HG03469 (cell line): Measurements from ENCODE around the gene OR52K2.
"Not testable (repeated sequence)": the region's sequence is repeated elsewhere in the genome, so short reads cannot be mapped to it uniquely, and the experiment has no call there.

Source experiments
- ATAC-seq: cut with Tn5 transposase; IDR thresholded peaks from one replicate; pipeline ENCODE4 v1.9.1; 2021; ENCODE audit warnings: mild to moderate bottlenecking, moderate library complexity, moderate number of reproducible peaks; ENCODE audit not compliant: unreplicated experiment

The OR52K2 gene

DNA sequence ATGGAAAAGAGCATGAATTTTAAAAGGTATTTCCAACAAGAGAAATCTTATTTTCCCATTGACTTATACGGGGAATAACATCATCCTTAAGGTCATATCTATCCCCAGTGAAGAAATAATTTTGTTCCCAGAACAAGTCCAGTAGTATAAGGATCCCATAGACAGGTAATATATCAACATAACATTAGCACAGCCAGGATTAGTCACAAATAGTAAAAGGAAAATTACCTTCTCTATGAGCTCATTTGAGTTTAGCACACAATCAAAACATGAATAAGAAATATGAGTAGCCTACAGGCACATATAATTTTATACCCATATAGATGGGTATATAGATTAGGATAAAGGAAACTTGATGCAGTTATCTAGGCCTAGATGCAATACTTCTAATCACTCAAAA, 30.5 kb downstream of the OR52K2 start:
- ATAC-seq = no peak

DNA sequence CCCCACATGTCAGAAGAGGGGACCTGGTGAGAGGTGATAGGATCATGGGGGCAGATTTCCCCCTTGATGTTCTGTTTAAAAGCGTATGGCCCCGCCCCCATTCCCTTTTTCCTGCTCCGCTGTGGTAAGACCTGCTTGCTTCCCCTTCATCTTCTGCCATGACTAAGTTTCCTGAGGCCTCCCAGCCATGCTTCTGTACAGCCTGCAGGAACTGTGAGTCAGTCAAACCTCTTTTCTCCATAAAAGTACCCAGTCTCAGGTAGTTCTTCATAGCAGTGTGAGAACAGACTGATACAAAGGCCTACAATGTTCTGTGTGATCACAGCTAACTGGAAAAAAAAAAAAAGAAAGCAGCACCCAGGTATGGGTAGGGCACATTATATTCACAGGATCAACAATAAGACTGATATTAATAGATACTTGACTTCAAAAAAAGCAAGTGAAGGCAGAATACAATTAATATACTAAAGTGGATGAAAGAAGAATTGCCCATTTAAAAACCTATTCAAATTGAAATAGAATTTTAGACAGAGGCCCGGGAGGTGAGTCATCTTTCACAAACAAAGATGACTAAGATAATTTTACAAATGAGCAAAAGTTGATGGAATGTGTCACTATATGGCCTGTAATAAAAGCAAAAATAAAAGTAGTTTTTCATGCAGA, 31.6 kb downstream of the OR52K2 start:
- no peak for ATAC-seq

DNA sequence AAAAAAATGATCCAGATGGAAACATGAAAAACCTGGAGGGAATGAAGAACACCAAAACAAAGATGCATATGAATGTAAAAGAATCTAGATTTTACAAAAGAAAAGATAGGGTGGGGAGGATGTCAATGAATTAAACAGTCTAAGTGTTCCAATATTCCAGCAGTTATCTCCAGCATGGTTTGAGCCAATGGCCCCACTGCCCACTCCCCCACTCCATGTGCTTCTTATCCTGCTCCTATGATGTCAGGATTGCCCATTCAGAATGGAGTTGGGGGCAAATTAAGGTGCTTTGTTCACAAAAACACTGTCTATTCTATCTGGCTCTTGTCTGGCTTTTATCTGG, 32.1 kb downstream of the OR52K2 start:
- ATAC-seq = no peak

DNA sequence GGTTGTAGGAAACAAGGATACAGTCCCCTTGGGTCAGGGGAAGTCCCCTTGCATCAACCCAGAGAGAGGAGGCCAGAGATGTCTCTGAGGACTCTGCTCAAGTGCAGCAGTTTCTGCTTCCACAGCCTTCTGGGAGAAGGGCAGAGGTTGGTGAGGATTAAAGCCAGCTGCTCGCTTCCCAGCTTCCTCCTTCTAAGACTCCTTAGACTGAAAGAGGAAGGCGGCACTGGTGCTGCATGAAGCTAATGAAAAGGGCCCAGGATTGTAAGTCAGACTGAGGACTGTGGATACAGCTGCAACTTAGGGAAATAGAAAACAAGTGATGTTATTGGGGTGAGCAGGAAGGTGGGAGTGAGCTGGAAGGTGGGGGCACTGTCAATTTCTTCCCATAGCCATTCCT, 33.4 kb downstream of the OR52K2 start, which contains the start of gene OR52K1:
Gene OR52K1, plus strand, starts transcription at position 202 of the 400 bp plus-strand sequence. CDS start 6,255 bp downstream, outside the sequence.
- no peak for ATAC-seq

DNA sequence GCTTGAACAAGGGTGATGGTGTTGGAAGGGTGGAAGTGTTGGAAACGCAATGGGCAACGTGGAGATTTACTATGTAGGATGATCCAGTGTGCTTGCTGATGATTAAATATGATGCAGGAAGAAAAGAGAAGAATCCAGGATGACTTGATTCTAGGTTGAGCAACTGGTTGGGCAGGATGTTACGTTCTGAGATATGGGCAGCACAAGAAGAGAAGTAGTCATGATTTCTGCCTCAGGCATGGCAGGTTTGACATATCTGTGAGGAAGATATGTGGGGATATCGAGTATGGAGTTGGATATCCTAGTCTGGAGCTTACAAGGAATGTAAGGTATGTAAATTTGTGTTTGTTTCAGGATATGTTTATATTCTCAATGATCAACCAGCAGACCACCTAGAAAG, 35.2 kb downstream of the OR52K2 start:
- ATAC-seq = no peak

DNA sequence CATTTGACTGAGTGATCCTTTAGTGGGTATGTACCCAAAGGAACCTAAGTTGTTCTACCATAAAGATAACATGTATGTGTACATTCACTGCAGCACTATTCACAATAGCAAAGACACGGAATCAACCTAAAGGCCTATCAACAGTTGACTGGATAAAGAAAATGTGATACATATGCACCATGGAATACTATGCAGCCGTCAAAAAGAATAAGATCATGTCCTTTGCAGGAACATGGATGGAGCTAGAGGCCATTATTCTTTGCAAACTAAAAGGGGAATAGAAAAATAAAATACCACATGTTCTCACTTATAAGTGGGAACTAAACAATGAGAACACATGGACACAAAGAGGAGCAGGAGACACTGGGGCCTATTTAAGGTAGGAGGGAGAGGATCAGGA, 42.3 kb downstream of the OR52K2 start:
- not testable (repeated sequence) for ATAC-seq

DNA sequence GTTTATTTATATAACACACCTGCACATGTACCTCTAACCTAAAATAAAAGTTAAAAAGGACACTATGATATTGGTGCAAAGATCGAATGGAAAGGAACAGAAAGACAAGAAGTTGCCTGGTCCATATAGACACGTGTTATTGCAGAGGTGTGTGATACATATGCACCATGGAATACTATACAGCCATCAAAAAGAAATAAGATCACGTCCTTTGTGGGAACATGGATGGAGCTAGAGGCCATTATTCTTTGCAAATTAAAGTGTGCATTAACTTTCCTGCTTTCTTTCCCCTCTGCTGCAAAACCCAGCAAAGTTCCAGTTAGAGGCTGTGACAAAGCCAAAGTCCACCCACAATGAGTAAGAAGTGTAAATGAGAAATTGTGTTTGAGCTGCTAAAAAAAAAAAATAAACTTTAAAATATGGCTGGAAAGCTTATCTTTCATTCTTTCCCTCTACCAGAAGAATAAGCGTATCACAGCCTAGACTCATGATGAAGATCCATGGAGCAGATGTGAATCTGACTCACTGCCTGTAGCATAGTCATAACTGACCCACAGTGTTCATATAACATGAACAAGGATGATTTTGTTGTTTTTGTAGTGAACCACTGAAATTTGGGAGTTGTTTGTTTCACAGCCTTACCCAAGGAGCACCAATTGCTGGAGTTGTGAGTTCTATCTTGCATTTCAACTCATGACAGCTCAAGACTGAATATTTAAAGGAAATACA, 42.9 kb downstream of the OR52K2 start:
- no peak for ATAC-seq

DNA sequence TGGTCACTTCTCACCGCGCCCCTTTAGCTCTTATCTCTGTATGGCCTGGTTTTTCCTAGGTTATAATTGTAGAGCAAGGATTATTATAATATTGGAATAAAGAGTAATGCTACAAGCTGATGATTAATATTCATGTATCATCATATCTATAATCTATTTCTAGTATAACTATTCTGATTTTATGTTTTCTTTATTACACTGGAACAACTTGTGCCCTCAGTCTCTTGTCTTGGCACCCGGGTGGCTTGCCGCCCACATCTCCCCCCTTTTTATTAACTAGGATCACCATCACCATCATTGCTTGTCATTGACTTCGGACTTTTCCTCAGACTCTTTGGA, 44.4 kb downstream of the OR52K2 start:
- ATAC-seq = no peak

DNA sequence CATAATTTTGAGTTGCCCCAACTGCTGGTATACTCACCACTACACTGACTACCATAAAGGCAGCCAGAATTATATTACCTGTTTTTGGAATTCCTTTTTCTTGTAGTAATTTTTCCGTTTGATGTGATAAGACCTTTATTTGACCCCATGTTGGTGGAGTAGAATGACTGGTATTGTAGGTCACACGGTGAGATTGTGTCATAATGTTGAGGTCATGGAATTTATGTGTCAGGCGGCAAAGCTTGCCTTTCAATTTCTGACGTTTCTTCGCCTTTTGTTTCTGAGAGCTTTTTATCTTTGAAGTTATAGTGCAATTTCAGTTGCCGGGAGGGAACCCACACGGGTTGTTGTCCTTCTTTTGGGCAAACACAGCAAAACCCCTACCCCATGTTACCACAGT, 46.4 kb downstream of the OR52K2 start:
- ATAC-seq = no peak

DNA sequence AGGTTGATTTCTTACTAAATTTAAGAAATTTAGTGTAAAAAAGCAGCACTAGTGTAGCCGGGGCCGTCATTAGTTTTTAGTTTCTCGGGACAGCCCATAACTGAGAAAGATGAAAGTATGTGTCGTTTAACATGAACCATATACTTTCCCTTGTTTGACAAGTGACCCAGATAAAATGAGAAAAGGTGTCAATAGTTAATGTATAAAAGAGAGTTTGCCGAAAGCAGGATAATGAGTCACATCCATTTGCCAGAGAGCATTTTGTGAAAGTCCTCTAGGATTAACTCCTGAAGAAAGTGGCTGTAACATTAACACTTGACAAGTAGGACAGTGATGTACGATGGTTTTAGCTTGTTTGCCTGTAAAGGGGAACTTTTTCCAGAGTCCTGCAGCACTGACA, 46.9 kb downstream of the OR52K2 start:
- ATAC-seq = no peak

DNA sequence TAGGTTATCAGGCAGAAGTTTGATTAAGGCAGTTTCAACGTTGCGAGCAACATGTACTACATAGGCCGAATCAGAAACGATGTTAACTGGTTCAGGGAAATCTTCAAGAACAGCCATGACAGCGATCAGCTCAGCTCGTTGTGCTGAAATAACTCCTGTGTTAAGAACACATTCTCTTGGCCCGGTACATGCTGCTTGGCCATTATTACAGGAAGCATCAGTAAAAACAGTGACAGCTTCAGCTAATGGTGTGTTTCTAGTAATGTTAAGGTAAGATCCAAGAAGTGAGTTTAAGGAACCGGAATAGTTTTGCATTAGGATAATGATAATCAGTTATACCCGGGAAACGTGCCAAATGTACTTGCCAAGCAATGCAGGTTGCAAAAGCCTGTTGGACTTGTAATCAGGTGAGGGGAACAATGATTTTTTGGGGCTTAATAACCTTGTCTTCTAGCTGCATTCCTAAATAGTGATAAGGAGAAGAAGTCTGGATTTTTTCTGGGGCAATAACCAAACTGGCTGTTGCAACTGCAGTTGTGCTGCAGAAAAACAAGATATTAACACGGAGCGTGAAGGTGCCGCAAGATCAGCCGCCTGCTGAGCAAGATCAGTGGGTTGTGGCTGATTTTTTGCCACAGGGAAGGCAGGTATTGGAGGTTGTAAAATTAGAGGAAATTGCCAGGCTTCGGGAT, 47.6 kb downstream of the OR52K2 start:
- ATAC-seq = no peak
